ENCODE data around the gene SPAG4.

SPAG4 gene

GRCh38 chr20:35627121-35627520 lies 11.5 kb downstream of the SPAG4 start:
- Histone ChIP-seq H3K9ac (ENCODE audit: low read length) (no peak overlapping the region), H3K27me3 (replicated peaks; ENCODE audit: control insufficient read depth, insufficient read depth, low read length) (no peaks in the 10 kb centered on the region), H3K9me3 (ENCODE audit: control insufficient read depth, low read length) (no peaks in the 10 kb centered on the region), H3K4me1 (ENCODE audit: control insufficient read depth, insufficient read depth, low read length) (peaks cover 3% of the 10 kb centered on the region), H3K4me3 (ENCODE audit: low read length) (no peak overlapping the region), H3K36me3 (ENCODE audit: control insufficient read depth, insufficient read depth, low read length, severe bottlenecking) (peaks cover 64% of the 10 kb centered on the region)
- DNase-seq (ENCODE audit: low read depth) = no peak

GRCh38 chr20:35629427-35630145 lies 14.0 kb downstream of the SPAG4 start:
- DNase-seq (ENCODE audit: low read depth) = peak; percentile 13
- Histone ChIP-seq H3K36me3 (ENCODE audit: control insufficient read depth, insufficient read depth, low read length, severe bottlenecking) (peaks cover 69% of the 10 kb centered on the region), H3K27me3 (replicated peaks; ENCODE audit: control insufficient read depth, insufficient read depth, low read length) (no peaks in the 10 kb centered on the region), H3K4me3 (ENCODE audit: low read length) (no peak overlapping the region), H3K9ac (ENCODE audit: low read length) (no peak overlapping the region), H3K4me1 (ENCODE audit: control insufficient read depth, insufficient read depth, low read length) (peaks cover 3% of the 10 kb centered on the region), H3K9me3 (ENCODE audit: control insufficient read depth, low read length) (no peaks in the 10 kb centered on the region)

- H3K27me3 ChIP-seq (replicated peaks; ENCODE audit: control insufficient read depth, insufficient read depth, low read length) = no peaks in the 10 kb centered on the region
- H3K36me3 ChIP-seq (ENCODE audit: control insufficient read depth, insufficient read depth, low read length, severe bottlenecking) = peaks cover 58% of the 10 kb centered on the region
- H3K9ac ChIP-seq (ENCODE audit: low read length) = no peak overlapping the region
Measured at GRCh38 chr20:35630636-35631035, 15.0 kb downstream of the SPAG4 start.

GRCh38 chr20:35632539-35633115 lies 17.0 kb downstream of the SPAG4 start:
- Histone ChIP-seq H3K9me3 (ENCODE audit: control insufficient read depth, low read length) (no peaks in the 10 kb centered on the region), H3K4me3 (ENCODE audit: low read length) (no peak overlapping the region), H3K4me1 (ENCODE audit: control insufficient read depth, insufficient read depth, low read length) (peaks cover 16% of the 10 kb centered on the region), H3K9ac (ENCODE audit: low read length) (no peak overlapping the region), H3K36me3 (ENCODE audit: control insufficient read depth, insufficient read depth, low read length, severe bottlenecking) (peaks cover 40% of the 10 kb centered on the region), H3K27me3 (replicated peaks; ENCODE audit: control insufficient read depth, insufficient read depth, low read length) (no peaks in the 10 kb centered on the region)
- DNase-seq (ENCODE audit: low read depth) = no peak

More at GRCh38 chr20:35630636-35631035, 15.0 kb downstream of the SPAG4 start:
- no peak overlapping the region for H3K4me3 ChIP-seq (ENCODE audit: low read length)
- no peak for DNase-seq (ENCODE audit: low read depth)
- peaks cover 7% of the 10 kb centered on the region for H3K4me1 ChIP-seq (ENCODE audit: control insufficient read depth, insufficient read depth, low read length)
- no peaks in the 10 kb centered on the region for H3K9me3 ChIP-seq (ENCODE audit: control insufficient read depth, low read length)

- Histone ChIP-seq H3K4me3 (ENCODE audit: low read length) (no peak overlapping the region), H3K9ac (ENCODE audit: low read length) (no peak overlapping the region), H3K36me3 (ENCODE audit: control insufficient read depth, insufficient read depth, low read length, severe bottlenecking) (peaks cover 20% of the 10 kb centered on the region), H3K27me3 (replicated peaks; ENCODE audit: control insufficient read depth, insufficient read depth, low read length) (no peaks in the 10 kb centered on the region), H3K9me3 (ENCODE audit: control insufficient read depth, low read length) (no peaks in the 10 kb centered on the region), H3K4me1 (ENCODE audit: control insufficient read depth, insufficient read depth, low read length) (peaks cover 21% of the 10 kb centered on the region)
- no peak for DNase-seq (ENCODE audit: low read depth)
Measured at GRCh38 chr20:35635652-35636051, 20.0 kb downstream of the SPAG4 start.

- DNase-seq (ENCODE audit: low read depth) = no peak
- peaks cover 21% of the 10 kb centered on the region for H3K4me1 ChIP-seq (ENCODE audit: control insufficient read depth, insufficient read depth, low read length)
- H3K27me3 ChIP-seq (replicated peaks; ENCODE audit: control insufficient read depth, insufficient read depth, low read length) = no peaks in the 10 kb centered on the region
- no peak overlapping the region for H3K4me3 ChIP-seq (ENCODE audit: low read length)
- H3K36me3 ChIP-seq (ENCODE audit: control insufficient read depth, insufficient read depth, low read length, severe bottlenecking) = peaks cover 15% of the 10 kb centered on the region
- no peaks in the 10 kb centered on the region for H3K9me3 ChIP-seq (ENCODE audit: control insufficient read depth, low read length)
- no peak overlapping the region for H3K9ac ChIP-seq (ENCODE audit: low read length)
Measured at GRCh38 chr20:35636095-35636494, 20.5 kb downstream of the SPAG4 start.

GRCh38 chr20:35637276-35637675 lies 21.6 kb downstream of the SPAG4 start:
- no peak for DNase-seq (ENCODE audit: low read depth)
- H3K27me3 ChIP-seq (replicated peaks; ENCODE audit: control insufficient read depth, insufficient read depth, low read length) = no peaks in the 10 kb centered on the region
- H3K4me3 ChIP-seq (ENCODE audit: low read length) = no peak overlapping the region
- H3K9me3 ChIP-seq (ENCODE audit: control insufficient read depth, low read length) = no peaks in the 10 kb centered on the region
- peaks cover 21% of the 10 kb centered on the region for H3K4me1 ChIP-seq (ENCODE audit: control insufficient read depth, insufficient read depth, low read length)
- no peak overlapping the region for H3K9ac ChIP-seq (ENCODE audit: low read length)
- H3K36me3 ChIP-seq (ENCODE audit: control insufficient read depth, insufficient read depth, low read length, severe bottlenecking) = peaks cover 4% of the 10 kb centered on the region

- Histone ChIP-seq H3K27me3 (replicated peaks; ENCODE audit: control insufficient read depth, insufficient read depth, low read length) (no peaks in the 10 kb centered on the region), H3K36me3 (ENCODE audit: control insufficient read depth, insufficient read depth, low read length, severe bottlenecking) (no peaks in the 10 kb centered on the region), H3K9ac (ENCODE audit: low read length) (no peak overlapping the region), H3K4me1 (ENCODE audit: control insufficient read depth, insufficient read depth, low read length) (peaks cover 21% of the 10 kb centered on the region), H3K4me3 (ENCODE audit: low read length) (no peak overlapping the region), H3K9me3 (ENCODE audit: control insufficient read depth, low read length) (no peaks in the 10 kb centered on the region)
- no peak for DNase-seq (ENCODE audit: low read depth)
Measured at GRCh38 chr20:35638751-35639150, 23.1 kb downstream of the SPAG4 start.

- H3K9me3 ChIP-seq (ENCODE audit: control insufficient read depth, low read length) = no peaks in the 10 kb centered on the region
- peaks cover 16% of the 10 kb centered on the region for H3K4me1 ChIP-seq (ENCODE audit: control insufficient read depth, insufficient read depth, low read length)
- H3K27me3 ChIP-seq (replicated peaks; ENCODE audit: control insufficient read depth, insufficient read depth, low read length) = no peaks in the 10 kb centered on the region
- H3K36me3 ChIP-seq (ENCODE audit: control insufficient read depth, insufficient read depth, low read length, severe bottlenecking) = no peaks in the 10 kb centered on the region
- no peak overlapping the region for H3K9ac ChIP-seq (ENCODE audit: low read length)
- no peak for DNase-seq (ENCODE audit: low read depth)
- H3K4me3 ChIP-seq (ENCODE audit: low read length) = no peak overlapping the region
Measured at GRCh38 chr20:35640724-35641123, 25.1 kb downstream of the SPAG4 start.

- Histone ChIP-seq H3K9ac (ENCODE audit: low read length) (no peak overlapping the region), H3K27me3 (replicated peaks; ENCODE audit: control insufficient read depth, insufficient read depth, low read length) (no peaks in the 10 kb centered on the region), H3K4me3 (ENCODE audit: low read length) (no peak overlapping the region), H3K36me3 (ENCODE audit: control insufficient read depth, insufficient read depth, low read length, severe bottlenecking) (no peaks in the 10 kb centered on the region), H3K4me1 (ENCODE audit: control insufficient read depth, insufficient read depth, low read length) (peaks cover 8% of the 10 kb centered on the region), H3K9me3 (ENCODE audit: control insufficient read depth, low read length) (no peaks in the 10 kb centered on the region)
- DNase-seq (ENCODE audit: low read depth) = no peak
Measured at GRCh38 chr20:35641743-35642142, 26.1 kb downstream of the SPAG4 start.

- Histone ChIP-seq H3K9ac (ENCODE audit: low read length) (no peak overlapping the region), H3K36me3 (ENCODE audit: control insufficient read depth, insufficient read depth, low read length, severe bottlenecking) (no peaks in the 10 kb centered on the region), H3K4me3 (ENCODE audit: low read length) (no peak overlapping the region), H3K27me3 (replicated peaks; ENCODE audit: control insufficient read depth, insufficient read depth, low read length) (no peaks in the 10 kb centered on the region), H3K9me3 (ENCODE audit: control insufficient read depth, low read length) (no peaks in the 10 kb centered on the region), H3K4me1 (ENCODE audit: control insufficient read depth, insufficient read depth, low read length) (peaks cover 8% of the 10 kb centered on the region)
- no peak for DNase-seq (ENCODE audit: low read depth)
Measured at GRCh38 chr20:35643045-35643444, 27.4 kb downstream of the SPAG4 start.
